Stimulated activated CD4-positive, alpha-beta T cell treated with anti-CD3 and anti-CD28 coated beads, Interleukin-1b, Interleukin-23, amount 100 ng/mL, for 24 hours (primary cell): ENCODE data around the gene TIMP2.
"Not testable (repeated sequence)": the region's sequence is repeated elsewhere in the genome, so short reads cannot be mapped to it uniquely, and the experiment has no call there.

Experiments used
- DNase-seq, 4 experiments: peaks; one replicate each; pipeline ENCODE4 v3.0.0-alpha.2; 2020; ENCODE audit warnings: low read depth in 4 of 4, low spot score in 1 of 4

TIMP2 gene

GRCh38 chr17:78956254-78956653, 31.1 kb upstream of the TIMP2 start:
- DNase-seq = no peak

DNA sequence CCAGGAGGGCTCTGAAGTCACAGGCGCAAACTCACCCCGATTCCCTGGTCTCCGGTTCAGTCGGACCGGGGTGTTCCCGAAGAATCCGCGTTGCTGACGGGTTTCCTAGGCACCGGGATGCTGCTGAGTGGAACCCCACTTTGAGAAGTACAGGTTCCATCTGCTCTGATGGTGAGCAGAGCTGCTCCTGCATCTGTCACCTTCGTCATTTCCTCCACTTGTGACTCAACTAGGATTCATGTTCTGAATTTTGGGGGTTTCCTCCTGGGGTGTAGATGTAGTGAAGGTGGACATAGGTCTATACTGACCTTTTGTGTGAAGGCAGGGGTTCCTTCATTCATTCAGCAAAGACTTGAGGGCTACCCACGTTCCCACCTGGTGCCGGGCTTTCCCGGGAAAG, 29.5 kb upstream of the TIMP2 start:
- no peak for DNase-seq

GRCh38 chr17:78953356-78954350, 28.5 kb upstream of the TIMP2 start:
- no peak for DNase-seq

DNA sequence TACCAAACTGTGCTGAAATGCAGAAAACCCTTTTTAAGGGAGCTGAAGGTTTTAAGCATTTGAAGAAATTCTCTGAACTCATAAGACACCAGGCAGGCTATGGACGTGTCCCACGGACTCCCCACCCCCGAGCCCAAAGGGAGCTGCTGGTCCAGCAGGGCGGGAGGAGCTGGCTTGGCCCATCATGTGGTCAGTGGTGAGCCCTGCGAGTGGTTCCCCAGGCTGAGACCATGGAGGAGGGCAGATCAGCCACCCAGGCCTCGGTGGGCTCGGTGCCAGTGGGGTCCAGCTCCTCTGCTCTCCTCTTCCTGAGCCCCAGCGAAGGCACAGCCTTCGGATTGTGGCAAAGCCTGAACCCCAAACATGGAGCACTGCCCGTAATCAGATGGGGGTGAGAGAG, 27.5 kb upstream of the TIMP2 start:
- DNase-seq = no peak

DNA sequence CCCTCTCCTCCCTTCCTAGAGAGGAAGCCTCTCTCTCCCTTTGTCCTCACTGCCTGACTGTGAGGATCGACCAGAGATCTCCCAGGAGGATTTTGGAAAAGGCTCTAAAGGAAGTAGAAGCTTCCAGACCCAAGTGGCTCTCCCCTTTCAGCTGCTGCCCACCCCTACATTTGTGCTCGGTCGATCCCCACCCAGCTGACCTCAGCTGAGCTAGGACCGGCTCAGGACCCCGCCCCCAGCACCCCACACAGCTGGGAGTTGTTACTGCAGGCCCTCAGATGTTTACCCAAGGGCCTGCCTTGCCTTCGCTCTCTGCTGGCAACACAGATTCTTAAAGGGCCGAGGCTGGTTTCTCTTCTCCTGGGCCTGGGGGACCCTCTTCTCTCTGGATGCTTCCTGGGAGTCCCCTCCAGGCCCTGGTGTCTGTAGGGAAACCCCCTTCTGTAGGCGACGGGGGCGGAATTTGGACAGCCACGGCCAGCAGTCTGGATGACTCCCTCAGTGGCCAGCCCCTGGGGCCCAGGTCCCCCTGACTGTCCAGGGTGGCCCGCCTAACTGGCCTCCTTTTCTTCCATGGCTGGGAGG, 26.9 kb upstream of the TIMP2 start:
- no peak for DNase-seq

DNA sequence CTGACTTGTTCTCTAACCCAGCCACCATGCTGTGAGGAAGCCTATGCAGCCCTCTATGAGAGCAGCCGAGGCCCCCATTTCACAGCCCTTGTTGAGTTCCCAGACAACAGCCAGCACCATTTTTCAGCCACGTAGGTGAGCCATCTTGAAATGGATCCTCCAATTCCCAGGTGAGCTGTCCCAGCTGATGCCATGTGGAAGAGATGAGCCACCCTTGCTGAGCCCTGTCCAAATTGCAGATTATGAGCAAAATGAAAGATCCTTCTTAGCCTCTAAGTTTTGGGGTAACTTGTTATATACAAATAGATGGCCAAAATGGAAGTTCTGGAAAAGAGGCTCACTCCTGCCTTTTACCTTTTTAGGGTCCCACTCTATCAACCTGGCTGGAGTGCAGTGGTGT, 25.7 kb upstream of the TIMP2 start:
- no peak for DNase-seq

GRCh38 chr17:78947235-78948149, 22.3 kb upstream of the TIMP2 start:
- no peak for DNase-seq

DNA sequence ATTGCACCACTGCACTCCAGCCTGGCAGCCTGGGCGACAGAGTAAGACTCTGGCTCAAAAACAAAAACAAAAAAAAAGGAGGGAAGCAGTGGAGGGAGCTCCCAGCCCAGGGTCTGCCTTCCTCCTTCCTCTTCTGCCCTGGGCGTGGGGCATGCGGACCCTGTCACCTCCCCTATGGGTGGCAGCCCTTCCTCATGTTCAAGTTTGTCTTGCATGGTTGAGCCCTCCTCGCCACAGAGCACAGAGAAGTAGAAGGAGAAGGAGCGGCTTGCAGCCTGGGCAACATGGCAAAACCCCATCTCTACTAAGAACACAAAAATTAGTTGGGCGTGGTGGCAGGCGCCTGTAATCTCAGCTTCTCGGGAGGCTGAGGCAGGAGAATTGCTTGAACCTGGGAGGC, 21.4 kb upstream of the TIMP2 start:
- DNase-seq = no peak

DNA sequence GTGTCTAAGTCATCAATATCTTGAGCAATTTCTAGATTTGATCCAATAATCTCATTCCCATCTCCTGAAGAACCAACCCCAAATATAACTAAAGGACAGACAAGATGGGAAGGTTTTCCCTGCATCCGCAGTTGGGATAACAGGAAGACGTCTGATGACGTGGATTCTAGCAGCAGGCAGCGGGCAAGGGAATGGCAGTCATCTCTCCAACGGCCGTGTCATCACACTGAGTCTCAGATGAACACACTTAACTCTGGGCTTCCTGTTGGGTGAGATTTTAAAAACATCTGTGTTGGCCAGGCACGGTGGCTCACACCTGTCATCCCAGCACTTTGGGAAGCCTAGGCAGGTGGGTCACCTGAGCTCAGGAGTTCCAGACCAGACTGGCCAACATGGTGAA, 20.9 kb upstream of the TIMP2 start:
- no peak for DNase-seq

DNA sequence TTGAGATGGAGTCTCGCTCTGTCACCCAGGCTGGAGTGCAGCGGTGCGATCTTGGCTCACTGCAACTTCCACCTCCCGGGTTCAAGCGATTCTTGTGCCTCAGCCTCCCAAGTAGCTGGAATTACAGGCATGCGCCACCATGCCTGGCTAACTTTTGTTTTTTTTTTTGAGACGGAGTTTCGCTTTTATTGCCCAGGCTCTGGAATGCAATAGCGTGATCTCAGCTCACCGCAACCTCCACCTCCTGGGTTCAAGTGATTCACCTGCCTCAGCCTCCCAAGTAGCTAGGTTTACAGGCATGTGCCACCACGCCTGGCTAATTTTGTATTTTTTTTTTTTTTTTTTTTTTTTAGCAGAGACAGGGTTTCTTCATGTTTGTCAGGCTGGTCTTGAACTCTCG, 20.3 kb upstream of the TIMP2 start:
- DNase-seq = not testable (repeated sequence)

DNA sequence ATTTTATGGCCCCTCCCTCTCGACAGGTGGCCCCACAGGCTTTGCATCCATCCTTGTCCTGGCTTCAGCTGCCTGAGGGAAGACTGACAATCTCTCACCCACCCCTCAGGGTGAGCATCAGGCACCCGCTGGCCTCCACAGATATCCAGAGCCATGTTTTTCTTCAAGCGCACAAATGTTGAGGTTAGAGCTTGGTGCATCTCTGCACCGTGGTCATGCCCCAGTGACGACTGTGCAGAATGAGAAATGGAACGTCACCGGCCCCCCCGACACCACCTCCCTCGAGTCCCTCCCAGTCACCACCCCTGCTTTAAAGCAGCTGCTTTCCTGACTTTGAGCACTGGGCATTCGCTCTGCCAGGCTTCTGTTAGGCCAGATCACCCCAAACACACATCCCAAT, 19.8 kb upstream of the TIMP2 start:
- no peak for DNase-seq

DNA sequence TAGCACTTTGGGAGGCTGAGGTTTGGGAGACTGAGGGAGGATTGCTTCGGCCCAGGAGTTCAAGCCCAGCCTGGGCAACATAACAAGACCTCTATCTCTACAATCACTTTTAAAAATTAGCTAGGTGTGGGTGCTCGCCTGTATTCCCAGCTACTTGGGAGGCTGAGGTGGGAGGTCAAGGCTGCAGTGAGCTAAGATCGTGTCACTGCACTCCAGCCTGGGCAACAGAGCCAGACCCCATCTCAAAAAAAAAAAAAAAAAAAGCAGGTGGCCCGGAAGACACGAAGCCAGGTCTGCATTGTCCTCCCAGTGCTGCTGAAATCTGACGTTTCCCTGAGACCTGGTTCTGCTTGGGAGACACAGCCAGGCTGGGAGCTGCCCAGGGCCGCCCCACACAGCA, 18.8 kb upstream of the TIMP2 start:
- DNase-seq = no peak

- no peak for DNase-seq
Measured at GRCh38 chr17:78940708-78941107, 15.5 kb upstream of the TIMP2 start.

DNA sequence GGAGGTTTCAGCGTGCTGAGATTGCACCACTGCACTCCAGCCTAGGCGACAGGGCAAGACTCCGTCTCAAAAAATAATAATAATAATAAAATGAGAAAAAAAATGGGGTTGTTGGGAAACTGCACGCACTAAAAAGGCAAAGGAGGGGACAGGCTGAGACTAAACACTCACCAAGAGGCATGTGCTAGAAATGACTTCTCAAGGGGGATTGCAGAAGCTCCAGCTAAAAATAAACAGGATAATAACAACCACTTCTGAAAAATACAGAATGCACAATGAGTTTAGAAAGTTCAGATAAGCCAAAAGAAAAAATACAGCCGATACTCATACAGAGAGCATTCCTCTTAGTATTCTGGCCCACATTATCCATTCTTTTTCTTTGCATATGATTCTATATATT, 15.1 kb upstream of the TIMP2 start:
- no peak for DNase-seq

GRCh38 chr17:78939615-78940014, 14.4 kb upstream of the TIMP2 start:
- DNase-seq = no peak

DNA sequence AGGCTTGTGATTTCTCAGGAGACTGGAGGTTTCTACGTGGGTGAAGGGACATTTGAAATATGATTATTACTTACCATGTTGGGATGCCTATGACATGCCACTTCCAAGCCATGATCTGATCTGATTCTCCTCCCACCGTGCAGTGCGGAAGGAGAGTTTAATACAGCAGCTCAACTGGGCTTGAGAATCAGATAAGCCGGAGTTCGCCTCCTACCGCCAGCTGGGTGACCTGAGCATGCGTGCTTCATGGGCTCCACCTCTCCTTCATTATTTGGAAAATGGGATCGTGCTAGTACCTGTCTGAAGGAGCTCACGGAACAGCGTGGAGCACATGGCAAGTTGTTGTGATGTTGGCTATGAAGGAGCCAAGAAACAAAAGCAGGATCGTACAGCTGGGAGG, 12.4 kb upstream of the TIMP2 start:
- no peak for DNase-seq

DNA sequence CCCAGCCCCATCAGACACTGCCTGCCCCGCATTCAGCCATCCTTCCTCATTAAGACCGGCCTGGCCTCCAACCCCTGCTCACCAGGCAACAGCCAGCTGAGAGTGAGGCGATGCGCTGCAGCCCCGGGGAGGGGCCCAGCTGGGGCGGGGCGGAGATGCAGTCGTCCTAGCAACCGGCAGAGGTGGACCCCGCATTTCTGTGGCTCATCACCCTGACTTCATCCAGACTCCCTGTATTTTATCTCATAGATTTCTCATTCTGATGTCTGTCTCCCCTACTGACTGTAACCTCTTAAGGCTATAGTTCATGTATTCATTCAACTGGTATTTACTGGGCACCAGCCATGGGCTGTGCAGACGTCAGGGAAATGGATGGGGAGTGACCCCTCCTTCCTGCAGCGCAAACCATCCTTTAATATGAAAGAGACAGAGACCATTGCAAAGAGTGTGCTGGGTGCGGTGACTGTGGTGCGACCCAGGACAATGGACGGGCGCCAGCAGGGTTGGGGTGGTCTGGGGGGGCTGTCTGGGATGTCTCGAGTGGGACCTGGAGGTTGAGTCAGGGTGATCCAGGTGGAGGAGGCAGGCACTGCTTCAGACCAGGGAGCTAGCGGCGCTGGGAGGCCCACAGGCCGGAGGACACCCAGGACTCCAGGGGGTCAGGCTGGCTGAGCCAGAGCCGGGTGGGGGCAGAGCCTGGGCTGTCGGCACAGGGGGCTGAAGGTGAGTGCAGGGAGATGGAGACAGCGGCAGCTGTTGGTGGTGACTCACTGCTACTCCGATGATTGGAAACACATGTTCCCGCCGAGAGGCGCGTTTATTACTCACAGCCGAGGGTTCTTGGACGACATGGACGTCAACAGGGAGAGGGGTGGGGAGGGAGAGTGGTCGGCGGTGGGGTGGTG, 10.5 kb upstream of the TIMP2 start:
- no peak for DNase-seq

GRCh38 chr17:78934681-78935418, 9.7 kb upstream of the TIMP2 start:
- DNase-seq = no peak

GRCh38 chr17:78933959-78934568, 8.9 kb upstream of the TIMP2 start:
- no peak for DNase-seq
